GM18951 (cell line): ENCODE measurements around the gene CDC42BPB.

Source experiments
- POLR2A ChIP-seq: IDR thresholded peaks from 4 replicates; pipeline ENCODE4 v1.6.1; 2011; ENCODE audit warnings: mild to moderate bottlenecking; ENCODE audit not compliant: insufficient read length, insufficient read depth; ENCODE audit errors: extremely low read depth
- in situ Hi-C: fragments of 300-500 bp; cut with MboI; formaldehyde crosslinking; loops from one replicate; pipeline ENCODE4 v1.12.0; 2022; ENCODE audit warnings: low sequenced_read_pairs, mixed read lengths, inconsistent platforms; ENCODE audit not compliant: unreplicated experiment

Gene CDC42BPB

DNA sequence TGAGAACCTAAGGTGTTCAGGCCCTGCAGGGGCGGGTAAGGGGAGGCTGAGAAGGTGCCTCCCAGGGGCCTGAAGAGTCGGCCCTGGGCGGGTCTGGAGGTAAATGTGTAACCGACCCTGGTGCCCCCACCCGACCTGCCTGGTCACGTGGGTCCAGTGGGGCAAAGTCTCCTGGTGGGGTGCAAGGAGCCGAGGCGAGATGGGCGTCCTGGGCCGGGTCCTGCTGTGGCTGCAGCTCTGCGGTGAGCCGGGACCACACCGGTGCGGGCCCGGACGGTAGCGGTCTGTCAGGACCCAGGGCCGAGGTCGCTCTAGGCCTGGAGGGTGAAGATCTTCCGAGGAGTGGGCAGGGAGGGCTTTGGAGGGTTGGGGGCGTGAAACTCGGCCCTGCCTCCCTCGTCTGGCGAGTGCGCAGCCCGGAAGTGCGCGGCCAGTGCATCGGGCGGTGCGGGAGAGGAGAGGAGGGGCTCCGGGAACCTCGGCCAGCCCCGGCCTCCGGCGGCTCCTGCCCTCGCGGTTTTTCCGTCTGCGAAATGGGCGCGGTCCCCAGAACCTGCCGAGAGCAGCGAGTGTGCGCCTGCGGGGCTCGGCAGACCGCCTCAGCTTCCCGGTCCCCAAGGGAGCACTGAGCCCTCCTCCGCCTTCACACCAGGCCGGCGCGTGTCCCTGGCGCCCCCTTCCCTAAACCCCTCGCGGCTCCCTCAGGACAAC is 134.7 kb downstream of the CDC42BPB start, which contains the start of gene AMN:
TSS of gene AMN (plus strand) at position 174 of the 711 bp plus-strand sequence. CDS start at position 200, 26 bp downstream.
- TF ChIP-seq POLR2A: no peak
- in situ Hi-C loops: no loop called here

DNA sequence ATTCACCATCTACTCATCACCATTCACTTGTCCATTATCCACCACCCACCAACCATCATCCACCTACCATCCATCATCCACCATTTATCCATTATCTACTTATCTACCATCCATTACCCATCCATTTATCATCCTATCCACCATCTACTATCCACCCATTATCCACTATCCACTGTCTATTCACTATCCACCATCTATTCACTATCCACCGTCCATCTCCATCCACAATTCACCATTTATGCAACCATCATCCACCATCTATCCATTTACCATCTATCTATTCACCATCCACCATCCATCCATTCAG is 136.4 kb downstream of the CDC42BPB start:
- TF ChIP-seq POLR2A: no peak
- in situ Hi-C loops: no loop called here

DNA sequence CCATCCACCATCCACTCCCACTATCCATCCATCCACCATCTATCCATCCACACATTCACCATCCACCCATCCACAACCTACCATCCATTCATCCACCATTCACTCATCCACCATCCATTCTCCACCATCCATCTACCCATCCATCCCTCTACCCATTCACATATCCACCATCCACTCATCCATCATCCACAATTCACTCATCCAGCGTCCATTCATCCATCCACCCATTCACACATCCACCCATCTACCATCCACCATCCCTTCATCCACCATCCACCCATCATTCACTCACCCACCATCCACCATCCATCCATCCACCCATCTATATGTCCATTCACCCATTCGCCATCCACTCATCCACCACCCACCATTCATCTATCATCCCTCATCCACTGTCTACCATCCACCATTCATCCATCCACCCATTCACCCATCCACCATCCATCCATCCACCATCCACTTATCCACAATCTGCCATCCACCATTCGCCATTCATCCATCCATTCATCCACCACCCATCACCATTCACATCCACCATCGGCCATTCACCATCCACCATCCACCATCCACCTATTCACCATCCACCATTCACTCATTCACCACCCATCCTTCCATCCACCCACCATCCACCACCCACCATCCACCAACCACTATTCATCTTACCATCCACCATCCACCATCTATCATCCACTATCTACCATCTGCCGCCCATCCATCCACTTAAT is 136.9 kb downstream of the CDC42BPB start:
- no peak for TF ChIP-seq POLR2A
- in situ Hi-C loops: no loop called here

GRCh38 chr14:102918438-102918837 is 138.9 kb downstream of the CDC42BPB start:
- in situ Hi-C loops: no loop called here
- no peak for TF ChIP-seq POLR2A

GRCh38 chr14:102917469-102918211 is 139.7 kb downstream of the CDC42BPB start:
- no peak for TF ChIP-seq POLR2A
- in situ Hi-C loops: no loop called here

DNA sequence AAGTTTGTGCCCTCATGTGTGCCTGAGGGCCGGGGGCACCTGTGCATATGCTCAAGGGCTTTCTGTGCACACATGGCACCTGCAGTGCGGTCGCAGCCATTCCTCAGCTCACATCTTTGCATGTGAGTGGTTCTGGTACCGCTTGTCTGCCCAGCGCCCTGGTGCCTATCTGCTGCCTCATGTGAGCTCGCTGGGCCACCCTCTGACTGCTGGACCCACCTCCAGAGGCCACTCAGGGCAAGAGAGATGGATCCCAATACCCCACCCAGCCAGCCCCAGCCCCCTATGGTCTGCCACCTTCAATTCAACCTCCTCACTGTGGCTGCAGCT is 140.3 kb downstream of the CDC42BPB start:
- in situ Hi-C loops: no loop called here
- no peak for TF ChIP-seq POLR2A

- no peak for TF ChIP-seq POLR2A
- in situ Hi-C loops: no loop called here
Observed at GRCh38 chr14:102916347-102917055, 140.8 kb downstream of the CDC42BPB start.

- no peak for TF ChIP-seq POLR2A
- in situ Hi-C loops: no loop called here
Observed at GRCh38 chr14:102915292-102916110, 141.8 kb downstream of the CDC42BPB start.

DNA sequence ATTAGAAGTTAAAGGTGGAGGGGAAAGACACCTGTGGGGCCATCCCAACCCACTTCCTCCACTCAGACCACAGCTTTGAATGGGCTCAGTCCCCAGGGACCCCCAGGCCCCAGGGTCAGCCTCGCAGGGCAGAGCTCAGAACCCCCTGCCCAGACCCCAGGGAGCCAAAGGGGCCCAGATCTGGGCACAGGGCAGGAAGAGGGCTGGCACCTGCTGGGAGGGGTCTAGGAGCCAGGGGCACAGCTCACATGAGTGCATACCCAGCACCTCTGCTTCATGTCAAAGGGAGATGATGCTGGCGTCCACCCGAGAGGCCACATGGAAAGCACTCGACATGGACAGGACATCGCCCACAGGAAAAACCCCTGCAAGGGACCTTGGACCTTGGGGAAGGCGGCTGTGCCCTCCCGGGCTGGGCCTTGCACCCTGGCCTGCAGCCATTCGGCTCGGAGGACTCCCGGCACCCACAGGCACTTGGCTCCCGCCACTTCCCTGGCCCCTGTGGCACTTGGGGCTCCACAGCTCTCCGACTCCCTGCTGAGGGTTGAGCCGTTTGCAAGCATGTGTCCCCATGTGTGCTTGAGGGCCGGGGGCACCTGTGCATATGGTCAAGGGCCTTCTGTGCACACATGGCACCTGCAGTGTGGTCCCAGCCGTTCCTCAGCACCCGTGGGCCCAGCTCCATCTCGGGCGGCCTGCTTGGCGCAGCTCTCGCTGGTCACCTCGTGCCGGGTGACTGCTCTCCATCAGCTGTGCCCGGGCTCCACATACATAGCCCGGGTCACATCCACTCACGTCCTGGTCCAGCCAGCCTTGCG is 142.7 kb downstream of the CDC42BPB start:
- in situ Hi-C loops: no loop called here
- TF ChIP-seq POLR2A: no peak

GRCh38 chr14:102913341-102914211 is 143.8 kb downstream of the CDC42BPB start:
- in situ Hi-C loops: no loop called here
- peak; percentile 22 for TF ChIP-seq POLR2A
